ENCODE measurements around the gene FABP1. TPM values are rescaled to one million over a fixed set of nuclear protein-coding genes. Genes with fewer than 3 reads are reported as not detected.

FABP1 gene
- total RNA-seq, 1 donor = not detected

DNA sequence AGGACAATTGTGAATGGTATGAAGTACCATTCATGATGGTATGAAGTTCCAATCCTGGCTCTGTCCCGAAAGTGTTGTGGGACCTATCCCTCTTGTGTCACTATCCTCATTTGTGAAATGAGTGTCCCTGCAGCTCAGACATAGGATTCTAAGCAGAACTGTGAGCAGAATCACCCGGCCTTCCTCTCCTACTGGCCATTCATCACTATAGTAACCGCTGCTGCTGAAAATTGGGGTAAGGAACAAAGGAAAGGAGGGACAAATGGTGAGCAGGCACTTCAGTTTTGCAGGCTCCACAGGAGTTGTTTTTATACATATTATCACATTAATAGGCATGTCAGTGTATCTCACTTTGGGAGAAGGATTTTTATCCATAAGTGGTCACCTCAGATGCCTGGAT is 32.8 kb downstream of the FABP1 start:
- H3K4me3 ChIP-seq (ENCODE audit: low read depth, low read length) = no peak overlapping the region
- TF ChIP-seq, protein P1, sequence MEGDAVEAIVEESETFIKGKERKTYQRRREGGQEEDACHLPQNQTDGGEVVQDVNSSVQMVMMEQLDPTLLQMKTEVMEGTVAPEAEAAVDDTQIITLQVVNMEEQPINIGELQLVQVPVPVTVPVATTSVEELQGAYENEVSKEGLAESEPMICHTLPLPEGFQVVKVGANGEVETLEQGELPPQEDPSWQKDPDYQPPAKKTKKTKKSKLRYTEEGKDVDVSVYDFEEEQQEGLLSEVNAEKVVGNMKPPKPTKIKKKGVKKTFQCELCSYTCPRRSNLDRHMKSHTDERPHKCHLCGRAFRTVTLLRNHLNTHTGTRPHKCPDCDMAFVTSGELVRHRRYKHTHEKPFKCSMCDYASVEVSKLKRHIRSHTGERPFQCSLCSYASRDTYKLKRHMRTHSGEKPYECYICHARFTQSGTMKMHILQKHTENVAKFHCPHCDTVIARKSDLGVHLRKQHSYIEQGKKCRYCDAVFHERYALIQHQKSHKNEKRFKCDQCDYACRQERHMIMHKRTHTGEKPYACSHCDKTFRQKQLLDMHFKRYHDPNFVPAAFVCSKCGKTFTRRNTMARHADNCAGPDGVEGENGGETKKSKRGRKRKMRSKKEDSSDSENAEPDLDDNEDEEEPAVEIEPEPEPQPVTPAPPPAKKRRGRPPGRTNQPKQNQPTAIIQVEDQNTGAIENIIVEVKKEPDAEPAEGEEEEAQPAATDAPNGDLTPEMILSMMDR (IDR thresholded peaks at IDR 0.05; ENCODE audit: insufficient read depth, low read length) = no peak
- DNase-seq (ENCODE audit: low read depth) = no peak

DNA sequence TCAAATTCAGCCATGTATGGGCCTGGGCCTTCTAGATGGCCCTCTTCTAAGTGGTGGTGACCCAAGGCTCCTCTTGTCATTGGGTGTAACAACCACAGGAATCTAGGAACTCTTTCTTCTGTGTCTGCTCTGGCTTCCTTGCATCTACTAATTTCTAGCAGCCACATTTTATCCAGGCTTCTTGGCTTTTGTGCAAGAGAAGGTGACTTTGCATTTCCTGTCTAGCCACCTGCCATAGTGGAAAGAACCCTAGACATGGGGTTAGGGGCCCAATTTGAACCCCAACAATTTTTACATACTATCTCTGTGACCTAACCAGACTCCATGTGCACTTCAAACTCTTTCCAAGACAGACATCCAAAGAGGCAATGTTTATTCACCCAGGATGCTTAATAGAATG is 35.1 kb downstream of the FABP1 start:
- TF ChIP-seq, protein P1 (IDR thresholded peaks at IDR 0.05; ENCODE audit: insufficient read depth, low read length) = no peak
- no peak for DNase-seq (ENCODE audit: low read depth)
- H3K4me3 ChIP-seq (ENCODE audit: low read depth, low read length) = no peak overlapping the region

DNA sequence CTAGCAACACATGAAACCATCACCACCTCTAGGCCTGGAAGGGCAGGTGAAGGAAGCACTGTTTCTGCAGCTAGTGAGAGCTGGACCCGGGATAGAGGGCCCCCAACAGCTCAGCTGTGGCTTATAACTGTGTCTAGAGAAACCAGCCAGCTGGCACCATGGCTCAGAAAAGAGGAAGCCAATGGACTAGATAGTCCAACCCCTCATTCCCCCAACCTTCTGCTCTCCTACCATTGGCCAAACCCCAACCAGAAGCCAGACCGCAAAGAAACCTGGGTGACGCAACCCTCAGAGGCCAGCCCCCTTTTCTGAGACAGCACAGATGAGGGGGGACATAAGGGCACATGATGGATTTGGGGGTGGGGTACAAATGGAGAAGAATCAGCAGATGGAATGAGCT is 35.9 kb downstream of the FABP1 start:
- no peak for DNase-seq (ENCODE audit: low read depth)
- TF ChIP-seq, protein P1 (IDR thresholded peaks at IDR 0.05; ENCODE audit: insufficient read depth, low read length) = no peak

DNA sequence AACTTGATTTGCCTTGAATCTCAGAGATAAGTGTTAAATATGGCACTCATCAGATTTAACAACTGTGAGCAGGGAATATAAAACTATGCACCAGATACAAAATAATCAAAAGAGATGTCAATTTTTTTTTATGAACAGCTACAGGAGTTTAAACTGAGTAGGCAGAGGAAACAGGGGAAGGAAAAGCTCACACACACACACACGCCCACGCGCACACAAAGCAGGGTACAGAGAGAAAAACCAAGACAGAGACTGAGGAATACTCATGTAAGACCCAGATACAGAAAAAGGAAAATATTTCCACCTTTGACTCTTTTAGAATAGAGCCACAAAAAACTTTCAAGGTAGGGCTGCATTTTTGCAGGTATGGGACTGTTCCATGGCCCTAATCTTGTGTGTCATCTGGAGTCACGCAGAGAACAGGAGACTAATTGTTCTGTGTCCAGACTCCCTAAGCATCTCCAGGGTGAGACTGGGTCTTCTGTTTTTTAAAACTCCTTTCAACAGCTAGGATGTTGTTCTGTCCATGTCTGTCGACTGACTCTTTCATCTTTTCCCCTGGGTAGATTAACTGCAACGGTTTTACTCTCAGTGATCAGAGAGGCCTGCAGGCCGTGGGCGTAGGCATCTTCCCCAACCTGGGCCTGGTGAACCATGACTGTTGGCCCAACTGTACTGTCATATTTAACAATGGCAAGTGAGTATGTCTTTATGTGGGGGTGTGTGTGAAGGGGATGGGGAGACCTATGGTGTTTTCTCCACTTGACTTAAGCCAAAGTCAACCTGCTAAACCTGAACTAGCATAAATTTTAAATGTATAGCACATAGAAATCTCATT is 37.2 kb downstream of the FABP1 start:
- no peak for DNase-seq (ENCODE audit: low read depth)
- TF ChIP-seq, protein P1 (IDR thresholded peaks at IDR 0.05; ENCODE audit: insufficient read depth, low read length) = no peak
- no peak overlapping the region for H3K4me3 ChIP-seq (ENCODE audit: low read depth, low read length)

More for the DNA sequence above, 35.9 kb downstream of the FABP1 start:
- H3K4me3 ChIP-seq (ENCODE audit: low read depth, low read length) = no peak overlapping the region

DNA sequence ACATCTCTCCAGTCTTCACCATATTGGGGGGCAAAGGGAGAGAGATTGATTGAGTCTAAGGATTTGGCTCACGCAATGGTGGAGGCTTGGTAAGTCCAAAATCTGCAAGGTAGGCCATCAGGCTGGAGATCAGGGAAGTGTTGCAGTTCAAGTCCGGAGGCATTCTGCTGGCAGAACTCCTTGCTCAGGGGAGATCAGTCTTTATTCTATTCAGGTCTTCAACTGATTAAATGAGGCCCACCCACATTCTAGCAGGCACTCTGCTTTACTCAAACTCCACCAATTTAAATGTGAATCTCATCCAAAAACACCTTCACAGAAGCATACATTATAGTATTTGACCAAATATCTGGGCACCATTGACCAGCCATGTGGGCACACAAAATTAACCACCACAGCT is 38.9 kb downstream of the FABP1 start:
- no peak for DNase-seq (ENCODE audit: low read depth)
- TF ChIP-seq, protein P1 (IDR thresholded peaks at IDR 0.05; ENCODE audit: insufficient read depth, low read length) = no peak

DNA sequence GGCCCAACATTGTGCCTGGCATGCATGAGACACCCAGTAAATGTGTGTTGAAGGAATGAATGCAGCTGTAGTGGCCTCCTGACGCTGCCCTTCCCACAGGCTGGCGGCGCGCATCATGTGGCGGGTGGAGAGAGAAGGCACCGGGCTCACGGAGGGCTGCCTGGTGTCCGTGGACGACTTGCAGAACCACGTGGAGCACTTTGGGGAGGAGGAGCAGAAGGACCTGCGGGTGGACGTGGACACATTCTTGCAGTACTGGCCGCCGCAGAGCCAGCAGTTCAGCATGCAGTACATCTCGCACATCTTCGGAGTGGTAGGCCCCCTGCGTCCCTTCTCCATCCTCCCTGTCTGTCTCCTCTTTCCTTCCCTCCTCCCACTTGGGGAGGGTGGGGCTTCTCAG is 40.1 kb downstream of the FABP1 start:
- no peak for DNase-seq (ENCODE audit: low read depth)
- TF ChIP-seq, protein P1 (IDR thresholded peaks at IDR 0.05; ENCODE audit: insufficient read depth, low read length) = no peak
- H3K4me3 ChIP-seq (ENCODE audit: low read depth, low read length) = no peak overlapping the region

More for the DNA sequence above, 38.9 kb downstream of the FABP1 start:
- H3K4me3 ChIP-seq (ENCODE audit: low read depth, low read length) = no peak overlapping the region

All from fibroblast of the aortic adventitia (primary cell).